ENCODE measurements around the gene CACNB1.

DNA sequence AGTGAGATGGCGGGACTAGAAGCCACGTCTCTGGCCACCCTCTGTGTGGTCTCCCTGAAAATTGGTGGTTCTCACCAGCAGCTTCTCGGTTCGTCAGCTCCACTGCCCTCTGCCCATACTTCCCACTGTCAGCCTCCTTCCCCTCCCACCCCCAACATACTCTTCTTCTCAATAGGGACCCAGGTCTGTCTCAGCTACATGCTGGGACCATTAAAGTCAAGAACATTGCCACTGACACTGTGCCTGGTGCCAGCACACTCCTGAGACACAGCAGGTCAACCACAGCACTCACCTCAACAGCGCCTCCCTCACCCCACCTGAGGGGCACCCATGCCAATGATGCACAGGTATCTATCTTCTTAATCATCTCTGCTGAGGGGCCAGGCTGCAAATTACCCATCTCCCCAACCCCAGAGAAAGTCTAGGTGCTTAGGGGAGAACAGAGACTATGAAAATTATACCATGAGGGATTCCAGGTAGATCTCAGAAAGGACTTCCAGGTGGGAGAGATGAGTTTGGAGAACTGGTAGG is 47.3 kb downstream of the CACNB1 start:
- TF ChIP-seq EZH2 (IDR thresholded peaks at IDR 0.05; ENCODE audit: borderline replicate concordance, insufficient read depth, low read length, poor library complexity, severe bottlenecking) (no peak), TAF1 (IDR thresholded peaks at IDR 0.05; ENCODE audit: low read depth) (no peak), EP300 (conservative IDR thresholded peaks at IDR 0.05; ENCODE audit: poor library complexity, severe bottlenecking) (no peak), MXI1 (conservative IDR thresholded peaks at IDR 0.05; ENCODE audit: poor library complexity, severe bottlenecking) (no peak)
- TF ChIP-seq, protein P1, sequence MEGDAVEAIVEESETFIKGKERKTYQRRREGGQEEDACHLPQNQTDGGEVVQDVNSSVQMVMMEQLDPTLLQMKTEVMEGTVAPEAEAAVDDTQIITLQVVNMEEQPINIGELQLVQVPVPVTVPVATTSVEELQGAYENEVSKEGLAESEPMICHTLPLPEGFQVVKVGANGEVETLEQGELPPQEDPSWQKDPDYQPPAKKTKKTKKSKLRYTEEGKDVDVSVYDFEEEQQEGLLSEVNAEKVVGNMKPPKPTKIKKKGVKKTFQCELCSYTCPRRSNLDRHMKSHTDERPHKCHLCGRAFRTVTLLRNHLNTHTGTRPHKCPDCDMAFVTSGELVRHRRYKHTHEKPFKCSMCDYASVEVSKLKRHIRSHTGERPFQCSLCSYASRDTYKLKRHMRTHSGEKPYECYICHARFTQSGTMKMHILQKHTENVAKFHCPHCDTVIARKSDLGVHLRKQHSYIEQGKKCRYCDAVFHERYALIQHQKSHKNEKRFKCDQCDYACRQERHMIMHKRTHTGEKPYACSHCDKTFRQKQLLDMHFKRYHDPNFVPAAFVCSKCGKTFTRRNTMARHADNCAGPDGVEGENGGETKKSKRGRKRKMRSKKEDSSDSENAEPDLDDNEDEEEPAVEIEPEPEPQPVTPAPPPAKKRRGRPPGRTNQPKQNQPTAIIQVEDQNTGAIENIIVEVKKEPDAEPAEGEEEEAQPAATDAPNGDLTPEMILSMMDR (IDR thresholded peaks at IDR 0.05; ENCODE audit: poor library complexity, severe bottlenecking) = no peak
- TF ChIP-seq, protein P2, sequence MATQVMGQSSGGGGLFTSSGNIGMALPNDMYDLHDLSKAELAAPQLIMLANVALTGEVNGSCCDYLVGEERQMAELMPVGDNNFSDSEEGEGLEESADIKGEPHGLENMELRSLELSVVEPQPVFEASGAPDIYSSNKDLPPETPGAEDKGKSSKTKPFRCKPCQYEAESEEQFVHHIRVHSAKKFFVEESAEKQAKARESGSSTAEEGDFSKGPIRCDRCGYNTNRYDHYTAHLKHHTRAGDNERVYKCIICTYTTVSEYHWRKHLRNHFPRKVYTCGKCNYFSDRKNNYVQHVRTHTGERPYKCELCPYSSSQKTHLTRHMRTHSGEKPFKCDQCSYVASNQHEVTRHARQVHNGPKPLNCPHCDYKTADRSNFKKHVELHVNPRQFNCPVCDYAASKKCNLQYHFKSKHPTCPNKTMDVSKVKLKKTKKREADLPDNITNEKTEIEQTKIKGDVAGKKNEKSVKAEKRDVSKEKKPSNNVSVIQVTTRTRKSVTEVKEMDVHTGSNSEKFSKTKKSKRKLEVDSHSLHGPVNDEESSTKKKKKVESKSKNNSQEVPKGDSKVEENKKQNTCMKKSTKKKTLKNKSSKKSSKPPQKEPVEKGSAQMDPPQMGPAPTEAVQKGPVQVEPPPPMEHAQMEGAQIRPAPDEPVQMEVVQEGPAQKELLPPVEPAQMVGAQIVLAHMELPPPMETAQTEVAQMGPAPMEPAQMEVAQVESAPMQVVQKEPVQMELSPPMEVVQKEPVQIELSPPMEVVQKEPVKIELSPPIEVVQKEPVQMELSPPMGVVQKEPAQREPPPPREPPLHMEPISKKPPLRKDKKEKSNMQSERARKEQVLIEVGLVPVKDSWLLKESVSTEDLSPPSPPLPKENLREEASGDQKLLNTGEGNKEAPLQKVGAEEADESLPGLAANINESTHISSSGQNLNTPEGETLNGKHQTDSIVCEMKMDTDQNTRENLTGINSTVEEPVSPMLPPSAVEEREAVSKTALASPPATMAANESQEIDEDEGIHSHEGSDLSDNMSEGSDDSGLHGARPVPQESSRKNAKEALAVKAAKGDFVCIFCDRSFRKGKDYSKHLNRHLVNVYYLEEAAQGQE (IDR thresholded peaks at IDR 0.05; ENCODE audit: borderline replicate concordance) = no peak
